Aorta (tissue), 5 donors: ENCODE data around the gene FAM163B. TPM values are rescaled to one million over a fixed set of nuclear protein-coding genes. Genes with fewer than 3 reads are reported as not detected.

ENCODE experiments used
- ATAC-seq: fragments of 200-7000 bp; cut with Tn5 transposase; one replicate; pipeline ENCODE4 v1.9.1; 2022; ENCODE audit warnings: moderate library complexity; ENCODE audit not compliant: low FRiP score
- DNase-seq, 2 donors: peaks; one replicate each; pipeline ENCODE4 v3.0.0-alpha.2; 2020
- H3K27ac ChIP-seq, 2 donors: one replicate each; pipeline ENCODE4 v1.5.1; 2013; ENCODE audit warnings: low read length in 2 of 2, mild to moderate bottlenecking in 2 of 2, moderate library complexity in 2 of 2, control low read depth in 1 of 2, inconsistent platforms in 1 of 2, low read depth in 1 of 2
- H3K27me3 ChIP-seq, 2 donors: one replicate each; pipeline ENCODE4 v1.6.1; 2013; ENCODE audit warnings: control low read depth in 1 of 2, low read length in 1 of 2, mild to moderate bottlenecking in 1 of 2, moderate library complexity in 1 of 2; ENCODE audit not compliant: insufficient read depth in 2 of 2, control insufficient read depth in 1 of 2
- H3K36me3 ChIP-seq, 2 donors: one replicate each; pipeline ENCODE4 v1.6.1; 2013; ENCODE audit warnings: control low read depth in 1 of 2, low read length in 1 of 2, mild to moderate bottlenecking in 1 of 2; ENCODE audit not compliant: insufficient read depth in 2 of 2, control insufficient read depth in 1 of 2
- H3K4me1 ChIP-seq, 2 donors: one replicate each; pipeline ENCODE4 v1.6.1; 2013; ENCODE audit warnings: low read length in 2 of 2, control low read depth in 1 of 2, mild to moderate bottlenecking in 1 of 2, moderate library complexity in 1 of 2; ENCODE audit not compliant: insufficient read depth in 2 of 2, control insufficient read depth in 1 of 2
- H3K4me3 ChIP-seq, 2 donors: one replicate each; pipeline ENCODE4 v1.5.1; 2013; ENCODE audit warnings: low read length in 2 of 2, control low read depth in 1 of 2, mild to moderate bottlenecking in 1 of 2
- H3K9me3 ChIP-seq: one replicate; pipeline ENCODE4 v1.6.1; 2013; ENCODE audit warnings: mild to moderate bottlenecking, low read length; ENCODE audit not compliant: control insufficient read depth
- WGBS, 2 donors: extraction: QIAGEN DNeasy Blood & Tissue Kit; methylation state at CpG; one replicate each; pipeline ENCODE4 v1.1.7; 2013; 5-methylcytosine and 5-hydroxymethylcytosine counted together
- intact Hi-C, 2 donors: fragments of 100-400 bp; cut with DNase I; formaldehyde crosslinking; loops; one replicate each; pipeline versions ENCODE4 v1.14.2 to v1.15.0; 2022
- polyA plus RNA-seq, 2 donors: library from polyadenylated mRNA; stranded (reverse); fragments of 200-250 nt; gene quantifications; one replicate each; pipeline ENCODE4 v1.2.3, GENCODE V29; 2013
- total RNA-seq, 2 donors: library from RNA; stranded (reverse); fragmentation: NEBNext Ultra II Directional; extraction: Animal tissue kit (Norgen Biotek cat#: 25700); gene quantifications; one replicate each; pipeline ENCODE4 v1.2.1, GENCODE V29; 2021
- donor health status: healthy with polysubstance abuse.
- donor health status: Bipolar disorder and iron deficiency.
- donor health status: DM: no; HTN: no; CAD: no.
- donor health status: DM: no; HTN: no; CAD: no.
- donor health status: DM: yes; HTN: yes; CAD: no.

Gene FAM163B
- total and polyA plus RNA-seq, 4 donors, result not detected

DNA sequence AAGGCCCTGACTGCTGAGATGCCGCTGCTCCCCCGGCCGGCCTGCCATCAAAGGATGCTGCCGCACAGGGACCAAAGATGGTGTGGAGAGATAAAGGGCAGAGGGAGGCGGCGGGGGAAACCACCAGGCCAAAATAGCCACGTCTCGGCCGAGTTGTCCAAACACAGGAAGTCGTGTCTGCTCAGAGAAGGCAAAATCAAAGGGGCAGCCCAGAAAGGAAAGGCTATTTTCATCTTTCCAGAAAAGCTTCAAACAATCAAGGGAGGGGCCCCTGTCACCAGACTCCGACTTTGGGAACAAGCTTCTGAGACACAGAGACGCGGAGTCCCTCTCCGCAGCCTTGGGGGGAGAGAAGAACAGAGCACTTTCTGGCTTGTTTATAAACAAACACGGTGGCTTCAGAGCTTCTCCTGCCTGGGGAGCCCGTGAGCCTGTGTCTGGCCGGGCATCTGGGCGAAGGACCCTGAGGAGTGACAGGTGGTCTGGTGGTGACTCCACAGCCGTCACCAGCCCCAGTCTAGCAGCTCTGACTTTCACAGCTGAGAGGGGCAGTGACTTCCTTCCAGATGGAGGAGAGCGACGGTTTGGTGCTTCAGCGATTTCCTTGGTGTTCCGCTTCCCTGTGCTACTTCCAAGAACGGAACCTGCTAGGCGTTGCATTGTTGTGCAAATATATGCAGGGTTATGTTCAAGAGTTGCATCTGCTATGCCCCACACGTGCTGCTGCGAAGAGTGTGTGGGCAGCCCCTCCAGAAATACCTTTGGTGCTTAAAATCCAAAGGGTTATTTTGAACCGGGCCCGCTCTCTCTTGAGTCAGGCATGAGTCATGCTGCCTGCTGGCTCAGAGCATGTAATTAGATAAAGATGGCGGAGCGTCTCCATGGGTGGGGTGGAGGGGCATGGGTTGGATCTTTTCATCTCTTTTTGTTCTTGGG is 50.7 kb downstream of the FAM163B start:
- Histone ChIP-seq H3K36me3 (no peaks in the 10 kb centered on the region), H3K4me1 (no peaks in the 10 kb centered on the region), H3K27me3 (no peaks in the 10 kb centered on the region), H3K4me3 (no peak overlapping the region), H3K27ac (no peak overlapping the region), H3K9me3 (no peaks in the 10 kb centered on the region)
- WGBS, 2 donors, result 17 to 21% methylated on average over 31 of the region's 31 CpGs
- intact Hi-C loops, result no loop called here
- peak; percentile 78 for ATAC-seq
- no peak for DNase-seq

DNA sequence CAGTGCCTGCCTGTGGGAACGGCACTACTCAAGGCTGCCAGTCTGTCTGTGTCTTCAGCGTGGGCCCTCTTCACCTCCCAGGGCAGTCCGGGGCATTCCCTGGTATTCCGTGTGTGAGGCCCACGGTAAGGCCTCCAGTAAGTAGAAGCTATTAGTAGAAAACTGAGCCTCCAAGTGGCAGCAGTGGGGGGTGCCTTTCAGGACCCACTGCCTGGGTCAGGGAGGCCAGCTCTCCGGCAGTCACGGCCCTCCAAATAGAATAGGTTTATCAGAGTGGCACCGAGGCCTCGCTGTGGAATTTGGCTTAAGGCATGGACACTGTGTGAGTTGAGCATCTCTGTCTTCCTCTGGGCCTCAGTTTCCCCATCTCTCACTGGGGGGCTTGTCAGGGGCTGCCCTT is 51.6 kb downstream of the FAM163B start:
- intact Hi-C loops, result no loop called here
- DNase-seq (no peak), ATAC-seq (no peak)
- Histone ChIP-seq H3K27me3 (no peaks in the 10 kb centered on the region), H3K4me3 (no peak overlapping the region), H3K4me1 (no peaks in the 10 kb centered on the region), H3K36me3 (no peaks in the 10 kb centered on the region), H3K9me3 (no peaks in the 10 kb centered on the region), H3K27ac (no peak overlapping the region)
- WGBS, 2 donors, result 95 to 97% methylated on average over 9 of the region's 9 CpGs

DNA sequence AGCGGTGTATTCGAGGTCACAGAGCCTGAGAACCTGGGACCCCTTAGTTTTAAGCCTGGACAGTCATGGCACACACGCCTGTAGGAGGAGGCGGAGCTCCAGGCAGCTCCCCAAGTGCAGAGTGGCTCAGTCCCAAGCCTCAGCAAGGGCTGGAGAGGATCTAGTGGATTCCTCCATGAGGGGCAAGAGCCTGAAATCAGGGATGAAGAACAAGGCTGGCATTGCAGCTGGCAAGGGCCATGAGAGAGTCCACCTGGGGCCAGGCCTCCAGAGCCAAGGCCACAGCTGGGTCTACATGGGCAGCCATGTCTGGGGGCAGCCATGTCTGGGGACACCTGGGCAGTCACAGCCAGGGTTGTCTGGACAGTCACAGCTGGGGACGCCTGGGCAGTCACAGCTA is 52.8 kb downstream of the FAM163B start:
- no peak for ATAC-seq
- H3K27ac ChIP-seq, result no peak overlapping the region

DNA sequence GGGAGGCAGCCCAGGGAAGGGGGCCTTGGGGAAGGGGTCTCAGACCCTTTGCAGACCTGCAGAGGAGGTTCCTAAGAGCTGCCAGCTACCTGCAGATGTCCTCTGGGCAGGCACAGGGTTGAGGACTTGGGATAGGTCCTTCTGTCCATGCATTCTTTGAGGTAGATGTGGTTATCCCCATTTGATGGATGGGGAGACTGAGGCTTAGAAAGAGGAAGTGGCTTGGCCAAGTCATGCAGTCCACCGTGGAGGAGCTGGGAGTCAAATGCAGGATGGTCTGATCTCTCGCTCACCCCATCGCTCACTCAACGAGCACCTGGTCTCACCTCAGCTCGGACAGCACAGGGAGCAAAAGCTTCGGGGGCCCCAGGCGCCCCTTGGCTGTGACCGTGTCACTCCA is 54.5 kb downstream of the FAM163B start:
- DNase-seq (no peak), ATAC-seq (no peak)
- no peak overlapping the region for H3K4me3 ChIP-seq
- no peaks in the 10 kb centered on the region for H3K9me3 ChIP-seq
- H3K27ac ChIP-seq, result no peak overlapping the region
- intact Hi-C loops, result no loop called here
- H3K4me1 ChIP-seq, result no peaks in the 10 kb centered on the region
- H3K27me3 ChIP-seq, result no peaks in the 10 kb centered on the region
- no peaks in the 10 kb centered on the region for H3K36me3 ChIP-seq
- WGBS, 2 donors, result 90 to 96% methylated on average over 8 of the region's 8 CpGs

More for the DNA sequence above, 52.8 kb downstream of the FAM163B start:
- DNase-seq, result no peak
- intact Hi-C loops, result no loop called here
- Histone ChIP-seq H3K36me3 (no peaks in the 10 kb centered on the region), H3K27me3 (no peaks in the 10 kb centered on the region), H3K4me3 (no peak overlapping the region), H3K9me3 (no peaks in the 10 kb centered on the region), H3K4me1 (no peaks in the 10 kb centered on the region)
- whole genome bisulfite sequencing, 2 donors, result 92% methylated on average over 5 of the region's 5 CpGs

GRCh38 chr9:133553973-133554713 is 55.0 kb downstream of the FAM163B start:
- no peak for ATAC-seq
- DNase-seq, result no peak
- no peaks in the 10 kb centered on the region for H3K27me3 ChIP-seq
- intact Hi-C loops, result no loop called here
- no peaks in the 10 kb centered on the region for H3K9me3 ChIP-seq
- no peak overlapping the region for H3K27ac ChIP-seq
- H3K36me3 ChIP-seq, result no peaks in the 10 kb centered on the region
- WGBS, 2 donors, result 91% methylated on average over 31 of the region's 31 CpGs
- H3K4me3 ChIP-seq, result no peak overlapping the region
- no peaks in the 10 kb centered on the region for H3K4me1 ChIP-seq

GRCh38 chr9:133553123-133553522 is 56.1 kb downstream of the FAM163B start:
- no peaks in the 10 kb centered on the region for H3K9me3 ChIP-seq
- WGBS, 2 donors, result 94 to 95% methylated on average over 10 of the region's 10 CpGs
- intact Hi-C loops, result no loop called here
- no peaks in the 10 kb centered on the region for H3K27me3 ChIP-seq
- H3K36me3 ChIP-seq, result no peaks in the 10 kb centered on the region
- H3K4me3 ChIP-seq, result no peak overlapping the region
- ATAC-seq, result no peak
- no peak for DNase-seq
- H3K4me1 ChIP-seq, result no peaks in the 10 kb centered on the region
- H3K27ac ChIP-seq, result no peak overlapping the region

- Histone ChIP-seq H3K9me3 (no peaks in the 10 kb centered on the region), H3K27me3 (no peaks in the 10 kb centered on the region), H3K4me3 (no peak overlapping the region), H3K4me1 (no peaks in the 10 kb centered on the region), H3K36me3 (no peaks in the 10 kb centered on the region), H3K27ac (no peak overlapping the region)
- DNase-seq (no peak), ATAC-seq (no peak)
- 95 to 96% methylated on average over 8 of the region's 8 CpGs for WGBS, 2 donors
- intact Hi-C loops, result no loop called here
These were observed 57.0 kb downstream of the FAM163B start for GRCh38 chr9:133552236-133552635.

GRCh38 chr9:133551446-133551845 is 57.7 kb downstream of the FAM163B start:
- no peaks in the 10 kb centered on the region for H3K36me3 ChIP-seq
- intact Hi-C loops, result no loop called here
- 79 to 88% methylated on average over 7 of the region's 7 CpGs for WGBS, 2 donors
- no peaks in the 10 kb centered on the region for H3K27me3 ChIP-seq
- ATAC-seq, result no peak
- no peak for DNase-seq
- no peaks in the 10 kb centered on the region for H3K4me1 ChIP-seq
- no peak overlapping the region for H3K4me3 ChIP-seq
- H3K9me3 ChIP-seq, result no peaks in the 10 kb centered on the region
- H3K27ac ChIP-seq, result no peak overlapping the region

DNA sequence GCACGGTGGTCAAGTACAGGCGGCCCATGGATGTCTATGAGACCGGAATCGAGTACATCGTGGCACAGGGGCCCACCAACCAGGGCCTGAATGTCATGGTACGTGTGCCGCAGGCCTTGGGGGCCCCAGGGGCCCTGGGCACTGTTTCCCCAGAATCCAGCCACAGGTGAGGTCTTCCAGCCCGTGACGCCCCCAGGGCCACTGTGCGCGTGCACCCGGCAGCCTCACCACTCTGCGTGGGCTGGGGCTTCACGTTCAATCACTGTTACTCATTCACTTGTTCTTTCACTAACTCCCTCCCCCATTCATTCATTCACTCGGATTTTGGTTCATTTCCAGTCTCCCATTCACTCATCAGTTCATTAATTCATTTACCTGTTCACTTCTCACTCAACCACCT is 62.1 kb downstream of the FAM163B start:
- no peak overlapping the region for H3K27ac ChIP-seq
- H3K4me1 ChIP-seq, result no peaks in the 10 kb centered on the region
- no peak for ATAC-seq
- no peaks in the 10 kb centered on the region for H3K9me3 ChIP-seq
- DNase-seq, result no peak
- H3K27me3 ChIP-seq, result no peaks in the 10 kb centered on the region
- WGBS, 2 donors, result 88 to 90% methylated on average over 14 to 15 of the region's 15 CpGs
- intact Hi-C loops, result no loop called here
- H3K4me3 ChIP-seq, result no peak overlapping the region
- H3K36me3 ChIP-seq, result no peaks in the 10 kb centered on the region
